Measurements from ENCODE around the gene HOXA6.

The HOXA6 gene

GRCh38 chr7:27107391-27108381 lies 39.9 kb downstream of the HOXA6 start:
- no peak for DNase-seq (ENCODE audit: low spot score)

DNA sequence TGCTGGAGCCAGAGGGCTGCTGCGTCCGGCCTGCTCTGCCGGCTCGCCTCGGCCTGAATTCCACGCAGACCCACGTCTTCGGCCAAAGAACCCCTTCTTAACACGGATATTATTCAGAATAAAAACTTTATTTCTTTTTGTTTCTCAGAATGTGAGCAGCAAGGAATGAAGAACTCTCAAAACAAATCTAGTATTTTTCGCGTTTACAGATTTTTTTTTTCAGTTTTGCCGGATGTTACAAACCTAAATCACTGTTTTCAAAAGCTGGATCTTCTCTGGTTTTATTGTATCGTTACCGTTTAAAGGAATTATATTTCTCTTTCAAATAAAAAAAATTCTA lies 40.7 kb downstream of the HOXA6 start:
- DNase-seq (ENCODE audit: low spot score): no peak

DNA sequence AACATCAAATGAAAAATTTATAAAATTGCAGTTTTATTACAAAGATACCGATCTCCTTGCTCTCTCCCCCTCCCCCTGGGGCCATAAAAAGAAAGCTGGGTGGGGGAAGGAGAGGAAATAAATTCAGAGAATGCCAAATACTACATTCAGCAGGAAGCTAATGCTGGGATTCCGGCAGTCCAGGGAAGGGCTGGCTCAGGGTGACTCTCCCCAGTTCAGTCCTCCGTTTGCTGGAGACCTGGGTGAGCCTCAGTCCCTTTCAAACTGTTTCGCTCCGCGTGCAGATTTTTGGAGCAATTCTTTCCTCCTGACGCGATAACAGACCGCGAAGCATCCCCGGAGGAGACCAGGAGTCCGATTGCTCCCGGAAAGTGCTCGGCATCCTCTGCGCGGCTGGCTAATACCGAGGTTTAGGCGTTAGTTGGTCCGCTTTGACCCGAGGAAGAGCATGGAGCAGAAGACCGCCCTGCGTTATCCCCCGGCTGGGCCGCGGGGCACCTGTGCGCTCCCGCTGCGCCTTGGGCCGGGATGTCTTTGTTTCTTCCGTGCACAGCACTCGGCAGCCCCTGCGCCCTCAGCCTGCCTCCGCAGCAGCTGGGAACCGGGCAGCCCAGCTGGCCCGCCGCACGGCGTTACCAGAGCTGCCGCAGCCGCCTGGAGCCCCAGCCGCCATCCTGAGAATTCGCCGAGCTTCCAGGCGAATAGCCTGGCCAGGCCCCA lies 41.2 kb downstream of the HOXA6 start:
- DNase-seq (ENCODE audit: low spot score): no peak

DNA sequence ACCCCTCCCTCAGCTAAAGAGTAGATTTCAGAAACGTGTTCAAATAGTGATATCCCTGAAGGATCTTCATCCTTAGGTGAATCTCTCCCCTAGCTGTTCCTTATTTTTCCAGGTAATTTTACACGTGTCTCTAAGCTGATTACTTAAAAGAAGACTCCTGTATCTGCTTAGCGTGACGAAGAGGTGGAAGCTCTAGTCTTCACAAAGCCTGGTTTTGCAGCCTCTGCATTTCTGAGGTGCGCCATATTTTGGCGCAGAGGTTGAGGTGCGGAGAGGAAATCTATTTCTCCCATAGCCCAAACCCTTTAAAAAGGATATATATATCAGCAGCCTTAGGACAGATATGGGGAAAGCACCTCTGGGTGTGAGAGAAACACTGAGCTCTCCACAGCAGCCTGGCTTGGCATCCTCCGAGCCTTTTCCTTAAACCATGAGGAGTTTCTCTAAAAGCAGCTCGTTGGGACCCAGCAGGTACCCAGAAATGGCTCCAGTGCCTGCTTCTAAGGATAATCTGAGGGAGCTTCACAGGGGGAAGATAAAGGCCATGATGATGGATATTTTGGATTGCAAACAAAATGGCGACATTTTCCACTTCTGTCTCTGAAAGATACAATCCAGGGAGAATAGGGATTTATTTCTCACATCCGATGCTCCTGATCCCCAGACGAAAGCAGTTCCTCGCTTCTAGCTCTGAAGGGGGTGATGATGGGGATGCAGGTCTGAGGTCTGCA lies 42.1 kb downstream of the HOXA6 start:
- no peak for DNase-seq (ENCODE audit: low spot score)

DNA sequence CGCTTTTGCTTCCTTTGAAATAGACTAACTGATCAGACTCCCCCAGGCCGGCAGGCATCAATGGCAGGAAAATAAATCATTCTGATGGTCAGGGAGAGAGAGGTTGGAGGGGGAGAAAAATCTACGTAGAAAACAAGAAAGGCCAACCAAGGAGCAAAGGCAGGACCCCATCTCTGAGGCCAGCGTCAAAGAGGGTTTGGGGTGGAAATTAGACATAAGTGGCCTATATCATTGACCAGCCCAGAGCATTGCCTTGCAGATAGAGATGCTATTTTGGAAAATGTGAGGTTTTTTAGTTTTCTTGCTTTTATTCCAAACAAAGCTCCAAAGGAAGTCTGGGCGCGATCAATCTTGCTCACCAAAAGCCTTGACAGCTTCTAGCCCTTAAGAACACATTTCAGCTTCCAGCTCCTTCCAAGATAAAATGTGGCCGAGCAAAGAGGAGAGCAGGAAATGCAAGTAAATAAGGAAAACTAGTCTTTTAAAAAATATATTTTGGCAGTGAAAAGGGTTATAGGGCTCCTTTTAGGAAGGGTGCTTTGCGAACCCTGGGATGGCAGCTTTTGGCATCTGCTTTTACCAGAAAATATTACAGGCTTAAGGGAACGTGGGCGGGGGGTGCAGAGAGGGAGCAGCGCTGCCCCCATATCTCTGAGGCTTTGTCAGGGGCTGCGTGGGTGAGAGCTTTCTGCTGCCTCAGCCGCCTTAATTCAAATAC lies 43.1 kb downstream of the HOXA6 start:
- no peak for DNase-seq (ENCODE audit: low spot score)

- DNase-seq (ENCODE audit: low spot score): no peak
Observed at GRCh38 chr7:27103489-27104226, 43.9 kb downstream of the HOXA6 start.

- DNase-seq (ENCODE audit: low spot score): no peak
Observed at GRCh38 chr7:27102581-27103442, 44.8 kb downstream of the HOXA6 start, which contains the start of gene HOXA2. Gene HOXA2 (minus strand): TSS chr7:27102683. CDS start chr7:27102500, 183 bp downstream.

DNA sequence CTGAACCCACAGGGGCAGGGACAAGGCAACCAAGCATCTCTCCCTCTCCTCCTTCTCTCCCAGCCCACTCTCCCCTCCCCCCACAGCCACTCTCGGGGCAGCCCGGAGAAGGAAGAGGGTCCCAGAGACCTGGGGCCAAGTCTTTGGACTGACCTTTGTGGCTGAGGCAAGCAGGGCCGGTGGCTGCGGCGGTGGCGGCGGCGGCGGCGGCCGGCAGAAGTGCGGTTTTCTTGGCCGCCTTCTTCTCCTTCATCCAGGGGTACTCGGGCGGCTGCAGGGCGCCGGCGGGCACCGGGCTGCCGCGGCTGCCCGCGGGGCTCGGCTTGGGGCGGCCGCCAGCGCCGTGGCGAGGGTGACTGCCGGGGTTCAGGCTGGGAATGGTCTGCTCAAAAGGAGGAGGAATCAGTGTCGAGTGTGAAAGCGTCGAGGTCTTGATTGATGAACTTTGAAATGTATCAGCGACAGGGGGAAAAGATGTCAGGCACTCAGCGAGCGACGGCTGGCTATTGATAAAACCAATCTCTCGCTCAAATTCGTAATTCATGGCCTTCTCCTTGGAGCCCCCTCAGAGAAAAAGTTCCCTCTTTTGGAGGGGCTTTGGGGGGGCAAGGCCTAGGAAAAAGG lies 45.5 kb downstream of the HOXA6 start:
- no peak for DNase-seq (ENCODE audit: low spot score)

DNA sequence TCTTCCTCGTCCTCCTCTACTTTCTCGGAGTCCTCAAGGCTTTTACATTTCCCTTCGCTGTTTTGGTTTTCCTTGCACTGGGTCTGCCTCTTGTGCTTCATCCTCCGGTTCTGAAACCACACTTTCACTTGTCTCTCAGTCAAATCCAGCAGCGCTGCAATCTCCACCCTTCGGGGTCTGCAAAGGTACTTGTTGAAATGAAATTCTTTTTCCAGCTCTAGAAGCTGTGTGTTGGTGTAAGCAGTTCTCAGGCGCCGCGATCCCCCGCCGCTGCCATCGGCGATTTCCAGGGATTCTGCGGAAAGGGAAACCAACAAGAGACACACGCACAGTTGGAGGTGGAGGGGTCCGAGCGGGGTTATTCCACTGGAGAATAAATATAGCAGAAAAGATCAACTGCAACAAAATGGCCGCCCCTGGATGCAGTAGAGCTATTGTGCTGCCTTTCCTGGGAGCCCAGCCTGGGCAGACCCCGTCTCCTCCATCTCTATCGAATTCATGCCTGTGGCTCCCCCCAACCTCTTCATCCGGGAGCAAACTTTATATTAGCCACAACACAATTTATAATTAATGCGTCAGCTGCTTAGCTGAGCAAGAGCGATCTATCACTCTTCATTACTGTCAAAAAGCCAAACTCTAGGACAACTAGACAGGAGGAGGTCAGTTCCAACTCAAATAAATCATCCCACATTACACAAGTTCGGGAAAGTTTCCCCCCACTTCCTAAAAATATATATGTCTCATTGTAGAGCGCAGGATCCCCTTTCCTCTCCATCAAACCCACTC lies 46.2 kb downstream of the HOXA6 start:
- DNase-seq (ENCODE audit: low spot score): no peak

GRCh38 chr7:27100694-27101170 lies 46.8 kb downstream of the HOXA6 start:
- no peak for DNase-seq (ENCODE audit: low spot score)

DNA sequence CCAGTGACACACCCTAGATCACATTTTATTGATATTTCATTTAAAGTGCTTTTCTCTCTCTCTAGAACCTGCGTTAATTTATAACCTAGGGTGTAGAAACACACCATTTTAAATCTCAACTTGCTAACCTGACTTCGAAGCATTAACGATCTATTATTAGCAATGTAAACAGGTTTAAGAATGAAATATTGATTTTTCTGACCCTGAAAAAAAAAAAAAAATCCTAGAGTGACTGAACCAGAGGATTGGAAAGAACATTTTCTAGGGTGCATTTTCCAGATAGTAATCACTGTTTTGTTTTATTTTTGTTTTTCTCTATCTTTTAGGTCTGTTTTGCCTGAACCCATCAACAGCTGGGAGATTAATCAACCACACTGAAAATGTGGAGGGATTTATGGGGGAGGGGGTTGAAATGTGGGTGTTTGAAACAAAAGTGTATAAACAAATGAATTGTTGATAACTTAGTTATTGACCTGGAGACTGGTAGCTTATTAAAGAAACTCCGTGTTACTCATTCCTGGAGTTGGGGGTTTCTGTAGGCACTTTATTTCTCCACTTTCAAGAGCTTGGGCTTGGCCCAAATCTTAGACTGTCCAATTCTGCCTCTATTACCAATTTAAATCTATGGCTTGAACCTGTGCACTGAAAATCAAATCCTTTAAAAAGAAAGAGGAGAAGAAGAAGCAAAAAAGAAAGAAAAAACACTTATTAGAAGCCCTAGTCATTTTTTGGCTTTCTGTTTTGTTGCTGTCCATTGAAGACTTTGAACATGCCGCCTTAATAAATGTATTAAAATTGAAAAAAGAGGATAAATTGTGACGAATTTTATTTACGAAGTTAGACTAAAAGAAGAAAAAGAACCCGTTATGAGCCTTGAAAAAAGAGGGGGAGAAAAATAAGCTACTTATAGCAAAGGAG lies 47.9 kb downstream of the HOXA6 start:
- no peak for DNase-seq (ENCODE audit: low spot score)

- no peak for DNase-seq (ENCODE audit: low spot score)
Observed at GRCh38 chr7:27098578-27099451, 48.8 kb downstream of the HOXA6 start.

GRCh38 chr7:27097686-27098577 lies 49.6 kb downstream of the HOXA6 start:
- no peak for DNase-seq (ENCODE audit: low spot score)

DNA sequence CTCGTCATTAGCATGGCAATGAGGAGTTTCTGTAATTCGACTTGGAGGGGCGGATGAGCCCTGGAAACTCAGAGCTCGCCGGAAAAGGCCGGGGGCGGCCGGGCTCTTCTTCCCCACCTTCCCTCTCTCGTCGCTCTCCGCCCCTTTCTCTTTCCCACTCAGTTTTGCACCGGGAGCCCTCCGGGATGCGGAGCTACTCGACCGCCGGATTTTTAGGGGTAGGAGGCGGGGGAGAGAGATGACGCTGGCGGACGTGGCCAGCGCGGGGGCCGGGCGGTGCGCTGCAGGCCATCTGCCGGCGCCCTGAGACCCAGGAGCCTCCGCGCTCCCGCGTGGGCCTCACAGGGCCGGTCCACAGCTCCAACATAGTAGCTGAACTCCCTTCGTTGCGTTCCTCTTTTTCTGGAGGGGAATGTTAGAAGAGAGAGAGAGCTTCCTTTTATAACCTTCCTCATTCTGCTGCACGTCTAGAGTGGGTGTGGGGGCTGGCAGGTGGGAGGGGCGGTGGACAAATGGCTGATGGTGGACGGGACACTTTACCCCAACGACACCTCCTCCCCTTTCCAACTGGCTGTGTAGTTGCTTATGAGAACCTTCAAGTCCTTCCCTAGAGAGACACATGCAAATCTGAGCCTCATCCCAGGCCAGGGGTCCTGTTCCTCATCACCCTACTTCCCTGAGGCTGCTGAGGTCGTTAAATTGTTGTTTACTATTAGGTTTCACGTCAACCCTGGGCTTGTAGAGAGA lies 50.6 kb downstream of the HOXA6 start:
- DNase-seq (ENCODE audit: low spot score): no peak

All from activated CD4-positive, alpha-beta T cell treated with anti-CD3 and anti-CD28 coated beads, Interleukin-2, Interleukin-4, amounts not matched to agents 100 ng/mL and 50 ng/mL, durations not matched to agents 16 hours and 8 hours (primary cell).